ENCODE results near the gene IL1RN. TPM values are rescaled to one million over a fixed set of nuclear protein-coding genes. Genes with fewer than 3 reads are reported as not detected.

Gene IL1RN
- total and polyA plus RNA-seq, 10 of the 15 experiments (the other 5 are each of a cell fraction or from before 2014, with no cell fraction given), result 0.04 TPM; not detected in 7

GRCh38 chr2:113088213-113088992, 39.0 kb upstream of the IL1RN start:
- H3K27me3 ChIP-seq (replicated peaks in 1 of 2; ENCODE audit: control insufficient read depth in 2 of 2, insufficient read depth in 2 of 2, low read length in 1 of 2), result no peaks in the 10 kb centered on the region; a peak in 1 of 4 replicates
- H3K79me2 ChIP-seq (ENCODE audit: control insufficient read depth, insufficient read depth, low read length), result no peaks in the 10 kb centered on the region
- H3K4me1 ChIP-seq (ENCODE audit: control insufficient read depth, insufficient read depth, low read length), result no peaks in the 10 kb centered on the region
- H2AFZ ChIP-seq (ENCODE audit: control insufficient read depth, low read depth, low read length), result no peak overlapping the region
- ChIA-PET SMC1A (ENCODE audit: uncharacterized antibody, unreplicated experiment) (interaction anchor here (0.9 kb wide), 1 partner anchor 9 kb away, joined by 3 read pairs; no protein-coding TSS in a partner anchor), CTCF (interaction anchor here (0.8 to 1.3 kb wide), 2 partner anchors 50 to 142 kb away, joined by 3 read pairs; no protein-coding TSS in a partner anchor), POLR2A (no interaction called here), RAD21 (ENCODE audit: unreplicated experiment) (interaction anchor here (0.6 to 1.1 kb wide), 3 partner anchors 15 to 97 kb away, joined by 3 read pairs; no protein-coding TSS in a partner anchor)
- H4K20me1 ChIP-seq (ENCODE audit: control insufficient read depth, insufficient read depth), result no peaks in the 10 kb centered on the region
- no peak overlapping the region for H3K4me2 ChIP-seq (ENCODE audit: control insufficient read depth, insufficient read depth)
- H3K36me3 ChIP-seq (ENCODE audit: control insufficient read depth in 2 of 2, insufficient read depth in 2 of 2, low read length in 1 of 2), result no peaks in the 10 kb centered on the region
- no peak overlapping the region for H3K27ac ChIP-seq (ENCODE audit: control insufficient read depth, insufficient read depth)
- no peak overlapping the region for H3K4me3 ChIP-seq
- intact Hi-C loops (cut with micrococcal nuclease; ENCODE audit: unreplicated experiment) (no loop called here), in situ Hi-C loops (cut with MboI) (no loop called here)
- BruUV-seq (replicated peaks), result no TSS peak
- ATAC-seq (no peak; the same call in 2 of the 3 replicates), DNase-seq (ENCODE audit: low read depth, low spot score) (no peak), FAIRE-seq (no peak)
- no peak overlapping the region for H3K9ac ChIP-seq (ENCODE audit: control insufficient read depth, insufficient read depth, low read length)
- TF ChIP-seq POLR2AphosphoS5 (IDR thresholded peaks at IDR 0.05; ENCODE audit: low read length) (no peak), SPI1 (IDR thresholded peaks at IDR 0.05; ENCODE audit: borderline replicate concordance, insufficient read depth, low read depth, low read length) (0 out of 2 replicates have a peak, but pooled peaks have one; percentile 3)
- no peaks in the 10 kb centered on the region for H3K9me3 ChIP-seq (replicated peaks; ENCODE audit: control insufficient read depth, insufficient read depth, low read length)

- CTCF ChIA-PET, result interaction anchor here (1.3 to 3.5 kb wide), 3 partner anchors 10 to 114 kb away, joined by 3 to 15 read pairs (median 4); no protein-coding TSS in a partner anchor
- in situ Hi-C loops (cut with MboI), result no loop called here
- TF ChIP-seq ZBTB4 (CRISPR knock-in tag; IDR thresholded peaks at IDR 0.05) (no peak), MYC (IDR thresholded peaks at IDR 0.05; ENCODE audit: insufficient read depth, insufficient read length, insufficient replicate concordance, low read length, severe bottlenecking) (no peak), SREBF2 (IDR thresholded peaks at IDR 0.05; ENCODE audit: low read length) (no peak), NFXL1 (IDR thresholded peaks at IDR 0.05; ENCODE audit: borderline replicate concordance) (no peak), MYB (IDR thresholded peaks at IDR 0.05; ENCODE audit: borderline replicate concordance, low read depth, low read length) (no peak), CTCF (IDR thresholded peaks at IDR 0.05 in 2 of 3, conservative IDR thresholded peaks at IDR 0.05 in 1 of 3; ENCODE audit: control insufficient read depth in 2 of 3, extremely low read depth in 1 of 3, insufficient read depth in 1 of 3, low read depth in 3 of 3, low read length in 3 of 3) (no peak), MAX (IDR thresholded peaks at IDR 0.05; ENCODE audit: low read depth, low read length) (no peak), NFIC (IDR thresholded peaks at IDR 0.05; ENCODE audit: low read depth, low read length) (no peak), EED (IDR thresholded peaks at IDR 0.05; ENCODE audit: low read depth) (no peak)
These were observed 37.5 kb upstream of the IL1RN start for GRCh38 chr2:113089916-113090315.

More at GRCh38 chr2:113089916-113090315, 37.5 kb upstream of the IL1RN start:
- SMC1A ChIA-PET (ENCODE audit: uncharacterized antibody, unreplicated experiment), result no interaction called here
- Histone ChIP-seq H3K36me3 (ENCODE audit: control insufficient read depth in 2 of 2, insufficient read depth in 2 of 2, low read length in 1 of 2) (no peaks in the 10 kb centered on the region), H3K27me3 (replicated peaks in 1 of 2; ENCODE audit: control insufficient read depth in 2 of 2, insufficient read depth in 2 of 2, low read length in 1 of 2) (no peaks in the 10 kb centered on the region; a peak in 1 of 4 replicates), H3K79me2 (ENCODE audit: control insufficient read depth, insufficient read depth, low read length) (no peaks in the 10 kb centered on the region), H3K9me3 (replicated peaks; ENCODE audit: control insufficient read depth, insufficient read depth, low read length) (no peaks in the 10 kb centered on the region), H3K9ac (ENCODE audit: control insufficient read depth, insufficient read depth, low read length) (no peak overlapping the region), H3K27ac (ENCODE audit: control insufficient read depth, insufficient read depth) (no peak overlapping the region), H3K4me3 (no peak overlapping the region), H3K4me1 (ENCODE audit: control insufficient read depth, insufficient read depth, low read length) (no peaks in the 10 kb centered on the region), H4K20me1 (ENCODE audit: control insufficient read depth, insufficient read depth) (no peaks in the 10 kb centered on the region), H2AFZ (ENCODE audit: control insufficient read depth, low read depth, low read length) (no peak overlapping the region), H3K4me2 (ENCODE audit: control insufficient read depth, insufficient read depth) (no peak overlapping the region)
- RAD21 ChIA-PET (ENCODE audit: unreplicated experiment), result no interaction called here
- ATAC-seq (no peak), FAIRE-seq (no peak), DNase-seq (ENCODE audit: low read depth, low spot score) (no peak)
- intact Hi-C loops (cut with micrococcal nuclease; ENCODE audit: unreplicated experiment), result no loop called here
- BruUV-seq (replicated peaks), result no TSS peak
- POLR2A ChIA-PET, result interaction anchor here (0.6 kb wide), 1 partner anchor 13 kb away, joined by 3 read pairs; no protein-coding TSS in a partner anchor

Measured in GM12878 (cell line).